LNCAP (cell line): ENCODE results near the gene AFAP1L1.

Experiments
- CTCF ChIP-seq: fragments of 450-650 bp; IDR thresholded peaks from 2 replicates; pipeline ENCODE4 v1.5.1; 2017; ENCODE audit warnings: mild to moderate bottlenecking

AFAP1L1 gene

GRCh38 chr5:149378241-149378820 lies 106.7 kb downstream of the AFAP1L1 start:
- TF ChIP-seq CTCF = no peak

GRCh38 chr5:149379177-149379761 lies 107.6 kb downstream of the AFAP1L1 start, which contains the start of gene IL17B:
Gene IL17B (minus strand): TSS chr5:149379292. CDS start chr5:149379225, 67 bp downstream.
- TF ChIP-seq CTCF = no peak

GRCh38 chr5:149379818-149380374 lies 108.2 kb downstream of the AFAP1L1 start:
- no peak for TF ChIP-seq CTCF

- no peak for TF ChIP-seq CTCF
These were observed 108.9 kb downstream of the AFAP1L1 start for GRCh38 chr5:149380466-149381121.

- no peak for TF ChIP-seq CTCF
These were observed 109.8 kb downstream of the AFAP1L1 start for GRCh38 chr5:149381261-149381985.

GRCh38 chr5:149381986-149382338 lies 110.3 kb downstream of the AFAP1L1 start:
- TF ChIP-seq CTCF = peak; percentile 95

GRCh38 chr5:149382517-149383220 lies 111.0 kb downstream of the AFAP1L1 start:
- TF ChIP-seq CTCF = no peak
